HepG2 (cell line): Measurements from ENCODE around the gene SORBS2. TPM values are rescaled to one million over a fixed set of nuclear protein-coding genes. Genes with fewer than 3 reads are reported as not detected.

Source experiments
- ATAC-seq: fragments of 200-7000 bp; cut with Tn5 transposase; 3 replicates; pipeline ENCODE4 v1.9.1; 2020; ENCODE audit warnings: mild to moderate bottlenecking, moderate library complexity
- BruUV-seq: library from RNA; stranded (reverse); fragments of 400-500 nt; replicated peaks from 2 replicates; lab custom pipeline; 2021; lab: Mats Ljungman, UMichigan
- CTCF ChIA-PET: fragments of 300-600 bp; formaldehyde crosslinking; extraction: SDS; loops from one replicate; lab custom pipeline; 2021; ENCODE audit warnings: low total read pairs, inconsistent platforms, low intra/inter-chr PET ratio; lab: Yijun Ruan, JAX
- POLR2A ChIA-PET: fragments of 350-600 bp; sonication (Branson Sonifier 250); formaldehyde crosslinking; loops from one replicate; lab custom pipeline; 2020; ENCODE audit warnings: antibody characterized with exemption, inconsistent platforms; lab: Yijun Ruan, JAX
- DNase-seq: peaks from one replicate; pipeline ENCODE4 v3.0.0-alpha.2; 2015; ENCODE audit warnings: low spot score
- FAIRE-seq: peaks from 3 replicates; lab custom pipeline; 2011; peaks lifted over from hg19 to GRCh38; lab: Jason Lieb, UNC
- H2AFZ ChIP-seq: one replicate; pipeline ENCODE4 v1.6.1; 2011; ENCODE audit warnings: low read length, inconsistent platforms
- H3K27ac ChIP-seq: fragments of 300-600 bp; 3 replicates; pipeline ENCODE4 v1.8.0; 2011; ENCODE audit warnings: mixed run types, mild to moderate bottlenecking, mixed read lengths, low read length, inconsistent platforms; ENCODE audit not compliant: insufficient read depth; ENCODE audit errors: extremely low read length
- H3K27me3 ChIP-seq, 2 experiments: fragments of 200-600 bp in 1 of 2; 2 replicates in 1 of 2; 3 replicates in 1 of 2; pipeline versions ENCODE4 v1.6.0 to v1.8.0; 2011; ENCODE audit warnings: low read length in 2 of 2, mild to moderate bottlenecking in 2 of 2, moderate library complexity in 2 of 2, inconsistent platforms in 1 of 2; ENCODE audit not compliant: insufficient read depth in 2 of 2, control insufficient read depth in 1 of 2
- H3K36me3 ChIP-seq, 2 experiments: fragments of 200-600 bp in 1 of 2; replicated peaks in 1 of 2; 2 replicates in 1 of 2; 3 replicates in 1 of 2; pipeline versions ENCODE4 v1.5.1 to v1.8.0; 2011; ENCODE audit warnings: low read length in 2 of 2, inconsistent platforms in 1 of 2; ENCODE audit not compliant: insufficient read depth in 2 of 2, control insufficient read depth in 1 of 2
- H3K4me1 ChIP-seq: 2 replicates; pipeline ENCODE4 v1.5.1; 2012; ENCODE audit warnings: low read length, inconsistent platforms; ENCODE audit not compliant: insufficient read depth
- H3K4me2 ChIP-seq: 2 replicates; pipeline ENCODE4 v1.6.0; 2011; ENCODE audit warnings: low read depth, low read length, inconsistent platforms
- H3K4me3 ChIP-seq, 3 experiments: fragments of 200-600 bp in 1 of 3; sonication (generic), shearing (Covaris generic) in 1 of 3; replicated peaks in 1 of 3; 2 replicates each; pipeline ENCODE4 v1.5.1; 2011 to 2016; ENCODE audit warnings: low read length in 3 of 3, inconsistent platforms in 2 of 3, low read depth in 2 of 3, mild to moderate bottlenecking in 2 of 3, control low read depth in 1 of 3, mixed read lengths in 1 of 3; ENCODE audit not compliant: insufficient read depth in 1 of 3
- H3K79me2 ChIP-seq: one replicate; pipeline ENCODE4 v1.6.1; 2011; ENCODE audit warnings: low read length, inconsistent platforms; ENCODE audit not compliant: insufficient read depth
- H3K9ac ChIP-seq: 2 replicates; pipeline ENCODE4 v1.6.0; 2011; ENCODE audit warnings: mild to moderate bottlenecking, low read depth, low read length, inconsistent platforms; ENCODE audit not compliant: insufficient read depth
- H3K9me3 ChIP-seq: 2 replicates; pipeline ENCODE4 v1.5.1; 2012; ENCODE audit warnings: mild to moderate bottlenecking, low read length
- H4K20me1 ChIP-seq: 2 replicates; pipeline ENCODE4 v1.6.0; 2011; ENCODE audit warnings: inconsistent platforms, mild to moderate bottlenecking, low read length, moderate library complexity; ENCODE audit not compliant: insufficient read depth
- BORCS8-MEF2B ChIP-seq: sonication (generic); formaldehyde crosslinking; IDR thresholded peaks from 2 replicates; pipeline ENCODE4 v1.8.0; 2022; ENCODE audit warnings: mild to moderate bottlenecking, missing genetic modification reagents
- ELF4 ChIP-seq: sonication (generic); formaldehyde crosslinking; IDR thresholded peaks from 2 replicates; pipeline ENCODE4 v1.5.0; 2020; ENCODE audit warnings: missing genetic modification reagents, mild to moderate bottlenecking, moderate library complexity, borderline replicate concordance
- FOXJ3 ChIP-seq: sonication (generic); formaldehyde crosslinking; IDR thresholded peaks from 2 replicates; pipeline ENCODE4 v1.4.0; 2020; ENCODE audit warnings: missing genetic modification reagents, mild to moderate bottlenecking, borderline replicate concordance
- HNF4A ChIP-seq: sonication (generic); formaldehyde crosslinking; IDR thresholded peaks from 2 replicates; pipeline ENCODE4 v1.4.0; 2020; ENCODE audit warnings: missing genetic modification reagents
- HNF4G ChIP-seq, 2 experiments: sonication (generic) in 1 of 2; formaldehyde crosslinking in 1 of 2; IDR thresholded peaks; 2 replicates each; pipeline versions ENCODE4 v1.4.0 to v1.6.1; 2011 to 2020; ENCODE audit warnings: borderline replicate concordance in 2 of 2, low read depth in 2 of 2, mild to moderate bottlenecking in 2 of 2, low read length in 1 of 2, missing genetic modification reagents in 1 of 2, moderate library complexity in 1 of 2
- KAT2B ChIP-seq: fragments of 150-350 bp; IDR thresholded peaks from 2 replicates; pipeline ENCODE4 v1.6.1; 2014; ENCODE audit warnings: low read depth, low read length, borderline replicate concordance
- LCORL ChIP-seq, 2 experiments: fragments of 450-650 bp in 1 of 2; sonication (generic) in 1 of 2; formaldehyde crosslinking in 1 of 2; IDR thresholded peaks; 2 replicates each; pipeline versions ENCODE4 v1.5.0 to v1.6.1; 2017 to 2020; ENCODE audit warnings: antibody characterized with exemption in 1 of 2, missing genetic modification reagents in 1 of 2
- ONECUT2 ChIP-seq: sonication (generic); formaldehyde crosslinking; IDR thresholded peaks from 2 replicates; pipeline ENCODE4 v1.4.0; 2020; ENCODE audit warnings: missing genetic modification reagents
- RAD21 ChIP-seq: fragments of 450-650 bp; formaldehyde crosslinking; IDR thresholded peaks from 2 replicates; pipeline ENCODE4 v1.5.0; 2020; ENCODE audit warnings: mild to moderate bottlenecking
- ZNF232 ChIP-seq: sonication (generic); formaldehyde crosslinking; IDR thresholded peaks from 2 replicates; pipeline ENCODE4 v1.4.0; 2020; ENCODE audit warnings: missing genetic modification reagents, borderline replicate concordance
- ZNF549 ChIP-seq: sonication (generic); formaldehyde crosslinking; IDR thresholded peaks from 2 replicates; pipeline ENCODE4 v1.5.0; 2020; ENCODE audit warnings: missing genetic modification reagents
- ZNF713 ChIP-seq: sonication (generic); formaldehyde crosslinking; IDR thresholded peaks from 2 replicates; pipeline ENCODE4 v1.4.0; 2020; ENCODE audit warnings: mild to moderate bottlenecking, missing genetic modification reagents
- ZNF766 ChIP-seq: sonication (generic); formaldehyde crosslinking; IDR thresholded peaks from 2 replicates; pipeline ENCODE4 v1.5.0; 2020; ENCODE audit warnings: missing genetic modification reagents, borderline replicate concordance
- WGBS: methylation state at CpG from one replicate; pipeline ENCODE4 v1.1.6; 2017; ENCODE audit warnings: low lambda C conversion rate; 5-methylcytosine and 5-hydroxymethylcytosine counted together
- in situ Hi-C: cut with HindIII; loops from 2 replicates; pipeline ENCODE4 v1.10.0; 2017; ENCODE audit warnings: low pct_unique_long_range_greater_than_20kb; ENCODE audit not compliant: extremely low pct_ligation_motif_present
- intact Hi-C: fragments of 100-400 bp; cut with micrococcal nuclease; formaldehyde crosslinking; loops from one replicate; pipeline ENCODE4 v1.10.0; 2022; ENCODE audit not compliant: unreplicated experiment
- polyA plus RNA-seq, 8 experiments: library from polyadenylated mRNA; depleted of rRNA in 3 of 8; stranded (reverse) in 7 of 8; unstranded in 1 of 8; fragments of >200 nt; fragmentation: Illumina TruSeq in 4 of 8; extraction: Trizol in 4 of 8; gene quantifications; 2 replicates each; pipeline versions ENCODE4 v1.2.1 to v1.2.3, GENCODE V29; 2011 to 2016; ENCODE audit warnings: low read depth in 4 of 8, missing spikeins in 1 of 8, mixed read lengths in 1 of 8; ENCODE audit not compliant: insufficient read depth in 1 of 8
- total RNA-seq, 5 experiments: library from RNA; depleted of rRNA; stranded (reverse); fragments of >200 nt; fragmentation: Illumina TruSeq; extraction: Trizol; gene quantifications; 2 replicates each; pipeline ENCODE4 v1.2.3, GENCODE V29; 2016; ENCODE audit warnings: low read depth in 1 of 5
- TF ChIP-seq, protein P1 (sequence below): sonication (generic); formaldehyde crosslinking; IDR thresholded peaks from 2 replicates; pipeline ENCODE4 v1.5.0; 2020; ENCODE audit warnings: mild to moderate bottlenecking, missing genetic modification reagents, borderline replicate concordance

The SORBS2 gene
- total and polyA plus RNA-seq, 2 of the 13 experiments (the other 11 are each of a cell fraction or from before 2014, with no cell fraction given), result 25.0 to 80.5 TPM

DNA sequence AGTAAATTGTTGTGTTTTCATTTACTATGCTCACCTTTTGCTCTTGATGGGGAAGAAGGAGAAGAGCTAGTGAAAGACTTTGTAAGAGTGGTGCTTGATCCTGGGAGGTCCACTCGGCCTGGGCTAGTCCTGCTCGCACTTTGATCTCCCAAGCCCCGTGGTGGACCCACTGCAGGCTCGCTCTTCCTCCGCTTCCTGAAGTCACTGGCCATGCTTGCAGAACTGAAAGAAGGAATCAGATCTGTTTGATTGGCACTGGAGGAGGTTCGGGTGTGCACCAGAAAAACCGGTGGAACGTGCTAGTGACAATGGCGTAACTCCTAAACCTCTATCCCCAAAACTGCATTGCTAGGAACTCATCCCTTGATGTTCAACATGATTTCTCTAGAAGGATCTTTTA, 185.2 kb downstream of the SORBS2 start (continued):
- TF ChIP-seq, protein P1, sequence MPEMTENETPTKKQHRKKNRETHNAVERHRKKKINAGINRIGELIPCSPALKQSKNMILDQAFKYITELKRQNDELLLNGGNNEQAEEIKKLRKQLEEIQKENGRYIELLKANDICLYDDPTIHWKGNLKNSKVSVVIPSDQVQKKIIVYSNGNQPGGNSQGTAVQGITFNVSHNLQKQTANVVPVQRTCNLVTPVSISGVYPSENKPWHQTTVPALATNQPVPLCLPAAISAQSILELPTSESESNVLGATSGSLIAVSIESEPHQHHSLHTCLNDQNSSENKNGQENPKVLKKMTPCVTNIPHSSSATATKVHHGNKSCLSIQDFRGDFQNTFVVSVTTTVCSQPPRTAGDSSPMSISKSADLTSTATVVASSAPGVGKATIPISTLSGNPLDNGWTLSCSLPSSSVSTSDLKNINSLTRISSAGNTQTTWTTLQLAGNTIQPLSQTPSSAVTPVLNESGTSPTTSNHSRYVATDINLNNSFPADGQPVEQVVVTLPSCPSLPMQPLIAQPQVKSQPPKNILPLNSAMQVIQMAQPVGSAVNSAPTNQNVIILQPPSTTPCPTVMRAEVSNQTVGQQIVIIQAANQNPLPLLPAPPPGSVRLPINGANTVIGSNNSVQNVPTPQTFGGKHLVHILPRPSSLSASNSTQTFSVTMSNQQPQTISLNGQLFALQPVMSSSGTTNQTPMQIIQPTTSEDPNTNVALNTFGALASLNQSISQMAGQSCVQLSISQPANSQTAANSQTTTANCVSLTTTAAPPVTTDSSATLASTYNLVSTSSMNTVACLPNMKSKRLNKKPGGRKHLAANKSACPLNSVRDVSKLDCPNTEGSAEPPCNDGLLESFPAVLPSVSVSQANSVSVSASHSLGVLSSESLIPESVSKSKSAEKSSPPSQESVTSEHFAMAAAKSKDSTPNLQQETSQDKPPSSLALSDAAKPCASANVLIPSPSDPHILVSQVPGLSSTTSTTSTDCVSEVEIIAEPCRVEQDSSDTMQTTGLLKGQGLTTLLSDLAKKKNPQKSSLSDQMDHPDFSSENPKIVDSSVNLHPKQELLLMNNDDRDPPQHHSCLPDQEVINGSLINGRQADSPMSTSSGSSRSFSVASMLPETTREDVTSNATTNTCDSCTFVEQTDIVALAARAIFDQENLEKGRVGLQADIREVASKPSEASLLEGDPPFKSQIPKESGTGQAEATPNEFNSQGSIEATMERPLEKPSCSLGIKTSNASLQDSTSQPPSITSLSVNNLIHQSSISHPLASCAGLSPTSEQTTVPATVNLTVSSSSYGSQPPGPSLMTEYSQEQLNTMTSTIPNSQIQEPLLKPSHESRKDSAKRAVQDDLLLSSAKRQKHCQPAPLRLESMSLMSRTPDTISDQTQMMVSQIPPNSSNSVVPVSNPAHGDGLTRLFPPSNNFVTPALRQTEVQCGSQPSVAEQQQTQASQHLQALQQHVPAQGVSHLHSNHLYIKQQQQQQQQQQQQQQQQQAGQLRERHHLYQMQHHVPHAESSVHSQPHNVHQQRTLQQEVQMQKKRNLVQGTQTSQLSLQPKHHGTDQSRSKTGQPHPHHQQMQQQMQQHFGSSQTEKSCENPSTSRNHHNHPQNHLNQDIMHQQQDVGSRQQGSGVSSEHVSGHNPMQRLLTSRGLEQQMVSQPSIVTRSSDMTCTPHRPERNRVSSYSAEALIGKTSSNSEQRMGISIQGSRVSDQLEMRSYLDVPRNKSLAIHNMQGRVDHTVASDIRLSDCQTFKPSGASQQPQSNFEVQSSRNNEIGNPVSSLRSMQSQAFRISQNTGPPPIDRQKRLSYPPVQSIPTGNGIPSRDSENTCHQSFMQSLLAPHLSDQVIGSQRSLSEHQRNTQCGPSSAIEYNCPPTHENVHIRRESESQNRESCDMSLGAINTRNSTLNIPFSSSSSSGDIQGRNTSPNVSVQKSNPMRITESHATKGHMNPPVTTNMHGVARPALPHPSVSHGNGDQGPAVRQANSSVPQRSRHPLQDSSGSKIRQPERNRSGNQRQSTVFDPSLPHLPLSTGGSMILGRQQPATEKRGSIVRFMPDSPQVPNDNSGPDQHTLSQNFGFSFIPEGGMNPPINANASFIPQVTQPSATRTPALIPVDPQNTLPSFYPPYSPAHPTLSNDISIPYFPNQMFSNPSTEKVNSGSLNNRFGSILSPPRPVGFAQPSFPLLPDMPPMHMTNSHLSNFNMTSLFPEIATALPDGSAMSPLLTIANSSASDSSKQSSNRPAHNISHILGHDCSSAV (CRISPR knock-in tag), result no peak
- no peak for TF ChIP-seq ZNF766
- no peak for TF ChIP-seq KAT2B
- TF ChIP-seq RAD21, result no peak
- TF ChIP-seq, all 625 proteins: peak for 0

DNA sequence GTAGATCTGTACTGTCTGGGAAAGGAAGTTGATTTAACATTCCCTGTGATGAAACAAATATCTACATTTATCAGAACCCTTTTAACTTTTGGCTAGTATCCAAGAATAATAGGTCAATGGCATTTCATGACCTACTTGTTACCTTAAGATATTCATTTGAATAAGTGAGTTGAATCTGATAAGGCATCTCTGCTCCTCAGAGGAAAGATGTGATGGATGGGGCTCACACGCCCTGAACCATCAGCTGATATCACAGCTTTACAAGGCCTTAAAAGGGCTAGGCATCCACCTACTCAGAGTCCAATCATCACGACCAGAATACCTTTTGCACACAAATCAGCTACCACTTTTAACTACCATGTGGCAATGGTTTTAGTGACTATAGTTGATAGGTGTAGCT, 186.5 kb downstream of the SORBS2 start:
- Histone ChIP-seq H3K27ac (no peak overlapping the region), H3K4me3 (no peak overlapping the region), H2AFZ (no peak overlapping the region), H4K20me1 (no peaks in the 10 kb centered on the region), H3K9ac (no peak overlapping the region), H3K79me2 (no peaks in the 10 kb centered on the region), H3K4me1 (no peaks in the 10 kb centered on the region), H3K9me3 (no peaks in the 10 kb centered on the region), H3K36me3 (peaks cover 6 to 33% of the 10 kb centered on the region in 2 experiments; a peak in 4 of 5 replicates), H3K27me3 (no peaks in the 10 kb centered on the region), H3K4me2 (no peak overlapping the region)
- ATAC-seq, result no peak
- BruUV-seq, result no TSS peak
- ChIA-PET CTCF (no interaction called here), POLR2A (no interaction called here)
- in situ Hi-C loops, result no loop called here
- DNase-seq, result no peak
- intact Hi-C loops, result no loop called here
- WGBS, result 100% methylated on average over 2 of the region's 2 CpGs
- FAIRE-seq, result no peak
- TF ChIP-seq FOXJ3 (CRISPR knock-in tag), result no peak
- TF ChIP-seq ONECUT2 (CRISPR knock-in tag), result no peak
- no peak for TF ChIP-seq HNF4A (CRISPR knock-in tag)
- no peak for TF ChIP-seq ZNF713 (CRISPR knock-in tag)
- no peak for TF ChIP-seq ZNF549 (CRISPR knock-in tag)
- TF ChIP-seq BORCS8-MEF2B (CRISPR knock-in tag), result no peak
- TF ChIP-seq LCORL (IDR thresholded peaks at IDR 0.05), result no peak
- TF ChIP-seq LCORL (CRISPR knock-in tag; IDR thresholded peaks at IDR 0.05), result no peak
- TF ChIP-seq HNF4G (IDR thresholded peaks at IDR 0.05; ENCODE audit: borderline replicate concordance, low read depth, low read length), result no peak
- no peak for TF ChIP-seq HNF4G (CRISPR knock-in tag; IDR thresholded peaks at IDR 0.05; ENCODE audit: borderline replicate concordance, low read depth)
- TF ChIP-seq ELF4, result no peak
- TF ChIP-seq ZNF232 (CRISPR knock-in tag), result no peak
